Right kidney (tissue), 1 donor: ENCODE results near the gene NDFIP2.
"Not testable (repeated sequence)": the region's sequence is repeated elsewhere in the genome, so short reads cannot be mapped to it uniquely, and the experiment has no call there.

ENCODE experiments used
- DNase-seq: peaks from one replicate; pipeline ENCODE4 v3.0.0-alpha.2; 2016

Gene NDFIP2

GRCh38 chr13:79532576-79532975 is 51.6 kb downstream of the NDFIP2 start:
- no peak for DNase-seq

- DNase-seq: no peak
Measured at GRCh38 chr13:79533781-79534400, 52.9 kb downstream of the NDFIP2 start.

GRCh38 chr13:79534596-79534995 is 53.6 kb downstream of the NDFIP2 start:
- no peak for DNase-seq

- DNase-seq: no peak
Measured at GRCh38 chr13:79538757-79539156, 57.8 kb downstream of the NDFIP2 start.

GRCh38 chr13:79540504-79540903 is 59.5 kb downstream of the NDFIP2 start:
- DNase-seq: no peak

GRCh38 chr13:79541426-79542049 is 60.6 kb downstream of the NDFIP2 start:
- peak; percentile 17 for DNase-seq

- DNase-seq: no peak
Measured at GRCh38 chr13:79543883-79544282, 62.9 kb downstream of the NDFIP2 start.

GRCh38 chr13:79547211-79548195 is 66.5 kb downstream of the NDFIP2 start:
- no peak for DNase-seq

GRCh38 chr13:79548902-79549301 is 67.9 kb downstream of the NDFIP2 start:
- peak; percentile 14 for DNase-seq

- DNase-seq: no peak
Measured at GRCh38 chr13:79549355-79550106, 68.6 kb downstream of the NDFIP2 start.

GRCh38 chr13:79557666-79558065 is 76.7 kb downstream of the NDFIP2 start:
- no peak for DNase-seq

GRCh38 chr13:79560954-79561353 is 80.0 kb downstream of the NDFIP2 start:
- no peak for DNase-seq

GRCh38 chr13:79562557-79562956 is 81.6 kb downstream of the NDFIP2 start:
- no peak for DNase-seq

- no peak for DNase-seq
Measured at GRCh38 chr13:79566118-79566517, 85.2 kb downstream of the NDFIP2 start.

- no peak for DNase-seq
Measured at GRCh38 chr13:79571147-79571546, 90.2 kb downstream of the NDFIP2 start.

- not testable (repeated sequence) for DNase-seq
Measured at GRCh38 chr13:79573892-79574291, 92.9 kb downstream of the NDFIP2 start.

GRCh38 chr13:79581870-79582315 is 100.9 kb downstream of the NDFIP2 start:
- DNase-seq: no peak

GRCh38 chr13:79582896-79583295 is 101.9 kb downstream of the NDFIP2 start:
- no peak for DNase-seq

- no peak for DNase-seq
Measured at GRCh38 chr13:79585033-79585432, 104.1 kb downstream of the NDFIP2 start.

- DNase-seq: no peak
Measured at GRCh38 chr13:79589603-79590393, 108.8 kb downstream of the NDFIP2 start.

GRCh38 chr13:79590394-79590676 is 109.4 kb downstream of the NDFIP2 start:
- no peak for DNase-seq

- no peak for DNase-seq
Measured at GRCh38 chr13:79591493-79591892, 110.5 kb downstream of the NDFIP2 start.
